ENCODE results near the gene GRK5. TPM values are rescaled to one million over a fixed set of nuclear protein-coding genes. Genes with fewer than 3 reads are reported as not detected.

GRK5 gene
- total RNA-seq, 2 donors from 2014 or later = 9.1 to 11.9 TPM

DNA sequence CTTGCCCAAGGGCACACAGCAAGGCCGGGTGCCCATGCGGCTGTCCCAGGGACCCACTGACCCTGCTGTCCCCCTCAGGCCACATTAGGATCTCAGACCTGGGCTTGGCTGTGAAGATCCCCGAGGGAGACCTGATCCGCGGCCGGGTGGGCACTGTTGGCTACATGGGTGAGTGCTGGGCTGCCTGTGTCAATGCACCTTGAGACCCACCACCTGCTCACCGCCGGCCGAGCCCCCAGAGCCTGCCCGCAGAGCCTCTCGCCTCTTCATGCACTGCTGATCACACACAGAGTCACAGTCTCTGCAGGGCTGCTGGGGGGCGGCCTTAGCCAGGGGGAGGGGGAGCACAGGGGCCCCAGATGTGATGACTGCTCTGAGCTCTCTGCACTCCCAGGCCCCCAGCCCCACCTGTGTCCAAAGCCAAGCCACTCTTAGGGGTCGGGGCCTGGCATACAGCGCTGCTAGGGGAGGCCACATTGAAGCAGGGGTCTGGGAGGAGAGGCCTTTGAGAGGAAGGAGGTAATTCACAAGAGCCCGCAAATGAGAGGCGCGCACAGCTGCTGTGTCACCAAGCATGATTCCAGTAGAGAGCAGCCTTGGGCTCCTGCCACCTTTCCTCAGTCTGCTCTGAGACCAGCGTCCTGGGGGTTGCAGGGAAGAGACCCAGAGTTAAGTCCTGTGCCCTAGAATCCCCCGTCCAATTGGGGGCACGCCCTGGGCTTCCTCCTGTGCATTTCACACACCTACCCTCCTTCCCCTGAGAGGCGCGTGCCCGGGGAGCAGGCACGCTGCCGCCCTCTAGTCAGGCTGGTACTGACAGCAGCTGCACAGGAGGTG lies 234.8 kb downstream of the GRK5 start:
- Mint-ChIP-seq H3K36me3 (ENCODE audit: low read depth) (peaks cover 4% of the 10 kb centered on the region), H3K27ac (no peak overlapping the region), H3K4me3 (no peak overlapping the region), H3K4me1 (peaks cover 1% of the 10 kb centered on the region), H3K9me3 (no peaks in the 10 kb centered on the region), H3K27me3 (ENCODE audit: insufficient read depth) (peaks cover 7% of the 10 kb centered on the region)
- TF ChIP-seq, protein P1, sequence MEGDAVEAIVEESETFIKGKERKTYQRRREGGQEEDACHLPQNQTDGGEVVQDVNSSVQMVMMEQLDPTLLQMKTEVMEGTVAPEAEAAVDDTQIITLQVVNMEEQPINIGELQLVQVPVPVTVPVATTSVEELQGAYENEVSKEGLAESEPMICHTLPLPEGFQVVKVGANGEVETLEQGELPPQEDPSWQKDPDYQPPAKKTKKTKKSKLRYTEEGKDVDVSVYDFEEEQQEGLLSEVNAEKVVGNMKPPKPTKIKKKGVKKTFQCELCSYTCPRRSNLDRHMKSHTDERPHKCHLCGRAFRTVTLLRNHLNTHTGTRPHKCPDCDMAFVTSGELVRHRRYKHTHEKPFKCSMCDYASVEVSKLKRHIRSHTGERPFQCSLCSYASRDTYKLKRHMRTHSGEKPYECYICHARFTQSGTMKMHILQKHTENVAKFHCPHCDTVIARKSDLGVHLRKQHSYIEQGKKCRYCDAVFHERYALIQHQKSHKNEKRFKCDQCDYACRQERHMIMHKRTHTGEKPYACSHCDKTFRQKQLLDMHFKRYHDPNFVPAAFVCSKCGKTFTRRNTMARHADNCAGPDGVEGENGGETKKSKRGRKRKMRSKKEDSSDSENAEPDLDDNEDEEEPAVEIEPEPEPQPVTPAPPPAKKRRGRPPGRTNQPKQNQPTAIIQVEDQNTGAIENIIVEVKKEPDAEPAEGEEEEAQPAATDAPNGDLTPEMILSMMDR (conservative IDR thresholded peaks at IDR 0.05) = no peak
- Histone ChIP-seq H3K36me3 (ENCODE audit: control insufficient read depth, insufficient read depth, low read length) (no peaks in the 10 kb centered on the region), H3K4me1 (ENCODE audit: control insufficient read depth, insufficient read depth, low read length) (no peaks in the 10 kb centered on the region), H3K9me3 (ENCODE audit: control insufficient read depth, low read length) (no peaks in the 10 kb centered on the region), H3K27me3 (ENCODE audit: control insufficient read depth, insufficient read depth, low read length, poor library complexity, severe bottlenecking) (no peaks in the 10 kb centered on the region), H3K4me3 (ENCODE audit: low read length) (no peak overlapping the region), H3K9ac (ENCODE audit: extremely low read depth, low read length, poor library complexity, severe bottlenecking) (no peak overlapping the region), H3K27ac (ENCODE audit: low read depth, low read length) (no peak overlapping the region)
- WGBS, 2 experiments (ENCODE audit: insufficient coverage in 1 of 2, insufficient read length in 1 of 2) = 82 to 92% methylated on average over 11 to 25 of the region's 25 CpGs
- DNase-seq = no peak

DNA sequence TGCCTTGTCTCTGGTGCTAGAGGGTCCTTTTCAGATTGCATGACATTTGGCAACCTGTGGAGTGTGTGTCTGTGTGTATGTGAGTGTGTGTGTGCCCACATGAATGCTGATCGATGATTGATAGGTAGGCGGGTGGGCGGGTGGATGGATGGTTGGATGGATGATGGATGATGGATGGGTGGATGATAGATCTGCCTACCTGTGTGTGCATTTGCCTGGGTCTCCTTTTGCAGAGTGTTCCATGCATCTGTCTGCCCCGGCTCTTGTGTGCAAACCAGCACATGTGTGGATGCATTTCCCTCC lies 235.3 kb downstream of the GRK5 start:
- TF ChIP-seq, protein P1 (conservative IDR thresholded peaks at IDR 0.05) = no peak

GRCh38 chr10:119443441-119443840 lies 236.1 kb downstream of the GRK5 start:
- peaks cover 2% of the 10 kb centered on the region for H3K27me3 Mint-ChIP-seq (ENCODE audit: insufficient read depth)
- H3K4me3 Mint-ChIP-seq = no peak overlapping the region
- Histone ChIP-seq H3K9ac (ENCODE audit: extremely low read depth, low read length, poor library complexity, severe bottlenecking) (no peak overlapping the region), H3K4me3 (ENCODE audit: low read length) (no peak overlapping the region), H3K27me3 (ENCODE audit: control insufficient read depth, insufficient read depth, low read length, poor library complexity, severe bottlenecking) (no peaks in the 10 kb centered on the region), H3K4me1 (ENCODE audit: control insufficient read depth, insufficient read depth, low read length) (no peaks in the 10 kb centered on the region), H3K36me3 (ENCODE audit: control insufficient read depth, insufficient read depth, low read length) (no peaks in the 10 kb centered on the region), H3K9me3 (ENCODE audit: control insufficient read depth, low read length) (no peaks in the 10 kb centered on the region), H3K27ac (ENCODE audit: low read depth, low read length) (no peak overlapping the region)
- H3K36me3 Mint-ChIP-seq (ENCODE audit: low read depth) = no peaks in the 10 kb centered on the region
- TF ChIP-seq, protein P1 (conservative IDR thresholded peaks at IDR 0.05) = no peak
- no peak for DNase-seq
- no peak overlapping the region for H3K27ac Mint-ChIP-seq
- H3K9me3 Mint-ChIP-seq = no peaks in the 10 kb centered on the region
- WGBS, 2 experiments (ENCODE audit: insufficient coverage in 1 of 2, insufficient read length in 1 of 2) = 95% methylated on average over 9 to 15 of the region's 15 CpGs
- H3K4me1 Mint-ChIP-seq = peaks cover 6% of the 10 kb centered on the region

More for the DNA sequence above, 235.3 kb downstream of the GRK5 start:
- H3K36me3 Mint-ChIP-seq (ENCODE audit: low read depth) = peaks cover 2% of the 10 kb centered on the region
- Histone ChIP-seq H3K9me3 (ENCODE audit: control insufficient read depth, low read length) (no peaks in the 10 kb centered on the region), H3K4me3 (ENCODE audit: low read length) (no peak overlapping the region), H3K27me3 (ENCODE audit: control insufficient read depth, insufficient read depth, low read length, poor library complexity, severe bottlenecking) (no peaks in the 10 kb centered on the region), H3K4me1 (ENCODE audit: control insufficient read depth, insufficient read depth, low read length) (no peaks in the 10 kb centered on the region), H3K27ac (ENCODE audit: low read depth, low read length) (no peak overlapping the region), H3K9ac (ENCODE audit: extremely low read depth, low read length, poor library complexity, severe bottlenecking) (no peak overlapping the region), H3K36me3 (ENCODE audit: control insufficient read depth, insufficient read depth, low read length) (no peaks in the 10 kb centered on the region)
- peaks cover 6% of the 10 kb centered on the region for H3K27me3 Mint-ChIP-seq (ENCODE audit: insufficient read depth)
- H3K9me3 Mint-ChIP-seq = no peaks in the 10 kb centered on the region
- DNase-seq = no peak
- no peak overlapping the region for H3K4me3 Mint-ChIP-seq
- WGBS, 2 experiments (ENCODE audit: insufficient coverage in 1 of 2, insufficient read length in 1 of 2) = 92 to 93% methylated on average over 1 to 4 of the region's 4 CpGs
- H3K27ac Mint-ChIP-seq = no peak overlapping the region
- H3K4me1 Mint-ChIP-seq = peaks cover 6% of the 10 kb centered on the region

All from endodermal cell (in vitro differentiated cells).